Endothelial cell of umbilical vein (primary cell): Measurements from ENCODE around the gene OR11H7. TPM values are rescaled to one million over a fixed set of nuclear protein-coding genes. Genes with fewer than 3 reads are reported as not detected.

Experiments used
- polyA plus RNA-seq, 4 experiments: library from polyadenylated mRNA; depleted of rRNA in 3 of 4; stranded (reverse) in 3 of 4; unstranded in 1 of 4; fragments of >200 nt; gene quantifications; 2 replicates each; pipeline versions ENCODE4 v1.2.1 to v1.2.3, GENCODE V29; 2011 to 2012; ENCODE audit warnings: missing spikeins in 1 of 4
- total RNA-seq: library from RNA; stranded (reverse); gene quantifications from 2 replicates; pipeline ENCODE4 v1.2.3, GENCODE V29; 2021

Gene OR11H7
- total and polyA plus RNA-seq, 2 donors (not counting 3 experiments of a cell fraction or from before 2014, with no cell fraction given), result not detected

Other genes starting within 250 kb of the OR11H7 start
- gene OR4Q2, start 226.8 kb upstream of the OR11H7 start, total RNA-seq, result not detected in 2 replicates
- not detected in 2 replicates for gene OR4Q2, start 226.8 kb upstream of the OR11H7 start, polyA plus RNA-seq
- gene OR4K14, start 209.7 kb upstream of the OR11H7 start, total RNA-seq, result not detected in 2 replicates
- not detected in 2 replicates for gene OR4K14, start 209.7 kb upstream of the OR11H7 start, polyA plus RNA-seq
- gene OR4K13, start 192.9 kb upstream of the OR11H7 start, total RNA-seq, result not detected in 2 replicates
- not detected in 2 replicates for gene OR4K13, start 192.9 kb upstream of the OR11H7 start, polyA plus RNA-seq
- not detected in 2 replicates for gene OR4L1, start 168.9 kb upstream of the OR11H7 start, total RNA-seq
- gene OR4L1, start 168.9 kb upstream of the OR11H7 start, polyA plus RNA-seq, result not detected in 2 replicates
- not detected in 2 replicates for gene OR4K17, start 118.2 kb upstream of the OR11H7 start, total RNA-seq
- not detected in 2 replicates for gene OR4K17, start 118.2 kb upstream of the OR11H7 start, polyA plus RNA-seq
- gene OR4N5, start 90.2 kb upstream of the OR11H7 start, total RNA-seq, result not detected in 2 replicates
- not detected in 2 replicates for gene OR4N5, start 90.2 kb upstream of the OR11H7 start, polyA plus RNA-seq
- gene OR11G2, start 38.1 kb upstream of the OR11H7 start, total RNA-seq, result not detected in 2 replicates
- gene OR11G2, start 38.1 kb upstream of the OR11H7 start, polyA plus RNA-seq, result not detected in 2 replicates
- not detected in 2 replicates for gene OR11H6, start 5.3 kb upstream of the OR11H7 start, total RNA-seq
- gene OR11H6, start 5.3 kb upstream of the OR11H7 start, polyA plus RNA-seq, result not detected in 2 replicates
- not detected in 2 replicates for gene OR11H4, start 10.3 kb downstream of the OR11H7 start, total RNA-seq
- gene OR11H4, start 10.3 kb downstream of the OR11H7 start, polyA plus RNA-seq, result not detected in 2 replicates
- gene TTC5, start 77.0 kb downstream of the OR11H7 start, total RNA-seq, result 21.3 and 22.9 TPM in 2 replicates
- gene TTC5, start 77.0 kb downstream of the OR11H7 start, polyA plus RNA-seq, result 8.8 and 10.9 TPM in 2 replicates
- 35.5 and 38.9 TPM in 2 replicates for gene CCNB1IP1, start 104.3 kb downstream of the OR11H7 start, total RNA-seq
- gene CCNB1IP1, start 104.3 kb downstream of the OR11H7 start, polyA plus RNA-seq, result 31.0 and 32.7 TPM in 2 replicates
- gene PARP2, start 114.7 kb downstream of the OR11H7 start, total RNA-seq, result 30.6 and 30.8 TPM in 2 replicates
- 12.9 and 15.7 TPM in 2 replicates for gene PARP2, start 114.7 kb downstream of the OR11H7 start, polyA plus RNA-seq
- 40.3 and 44.6 TPM in 2 replicates for gene TEP1, start 184.5 kb downstream of the OR11H7 start, total RNA-seq
- 18.1 and 19.6 TPM in 2 replicates for gene TEP1, start 184.5 kb downstream of the OR11H7 start, polyA plus RNA-seq
- 0.07 TPM in 1 of 2 replicates, not detected in the other for gene KLHL33, start 207.2 kb downstream of the OR11H7 start, total RNA-seq
- gene KLHL33, start 207.2 kb downstream of the OR11H7 start, polyA plus RNA-seq, result not detected in 2 replicates
- gene OSGEP, start 225.8 kb downstream of the OR11H7 start, total RNA-seq, result 39.1 and 41.8 TPM in 2 replicates
- 84.5 and 100 TPM in 2 replicates for gene OSGEP, start 225.8 kb downstream of the OR11H7 start, polyA plus RNA-seq
- 227 and 231 TPM in 2 replicates for gene APEX1, start 226.2 kb downstream of the OR11H7 start, total RNA-seq
- 304 and 387 TPM in 2 replicates for gene APEX1, start 226.2 kb downstream of the OR11H7 start, polyA plus RNA-seq
- 28.6 and 33.6 TPM in 2 replicates for gene PIP4P1, start 232.5 kb downstream of the OR11H7 start, total RNA-seq
- 52.5 and 58.6 TPM in 2 replicates for gene PIP4P1, start 232.5 kb downstream of the OR11H7 start, polyA plus RNA-seq
- 189 and 271 TPM in 2 replicates for gene PNP, start 240.4 kb downstream of the OR11H7 start, total RNA-seq
- gene PNP, start 240.4 kb downstream of the OR11H7 start, polyA plus RNA-seq, result 232 and 245 TPM in 2 replicates